ENCODE results near the gene SEL1L2. TPM values are rescaled to one million over a fixed set of nuclear protein-coding genes. Genes with fewer than 3 reads are reported as not detected.
"Not testable (repeated sequence)": the region's sequence is repeated elsewhere in the genome, so short reads cannot be mapped to it uniquely, and the experiment has no call there.

Gene SEL1L2, protein sequence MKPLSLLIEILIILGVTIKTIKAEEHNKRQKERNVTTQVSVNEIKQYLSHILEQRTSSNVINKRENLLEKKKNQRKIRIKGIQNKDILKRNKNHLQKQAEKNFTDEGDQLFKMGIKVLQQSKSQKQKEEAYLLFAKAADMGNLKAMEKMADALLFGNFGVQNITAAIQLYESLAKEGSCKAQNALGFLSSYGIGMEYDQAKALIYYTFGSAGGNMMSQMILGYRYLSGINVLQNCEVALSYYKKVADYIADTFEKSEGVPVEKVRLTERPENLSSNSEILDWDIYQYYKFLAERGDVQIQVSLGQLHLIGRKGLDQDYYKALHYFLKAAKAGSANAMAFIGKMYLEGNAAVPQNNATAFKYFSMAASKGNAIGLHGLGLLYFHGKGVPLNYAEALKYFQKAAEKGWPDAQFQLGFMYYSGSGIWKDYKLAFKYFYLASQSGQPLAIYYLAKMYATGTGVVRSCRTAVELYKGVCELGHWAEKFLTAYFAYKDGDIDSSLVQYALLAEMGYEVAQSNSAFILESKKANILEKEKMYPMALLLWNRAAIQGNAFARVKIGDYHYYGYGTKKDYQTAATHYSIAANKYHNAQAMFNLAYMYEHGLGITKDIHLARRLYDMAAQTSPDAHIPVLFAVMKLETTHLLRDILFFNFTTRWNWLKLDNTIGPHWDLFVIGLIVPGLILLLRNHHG
- not detected in 2 replicates for total RNA-seq (2014; rRNA removed; shearing (Covaris generic); ENCODE audit: low replicate concordance)

DNA sequence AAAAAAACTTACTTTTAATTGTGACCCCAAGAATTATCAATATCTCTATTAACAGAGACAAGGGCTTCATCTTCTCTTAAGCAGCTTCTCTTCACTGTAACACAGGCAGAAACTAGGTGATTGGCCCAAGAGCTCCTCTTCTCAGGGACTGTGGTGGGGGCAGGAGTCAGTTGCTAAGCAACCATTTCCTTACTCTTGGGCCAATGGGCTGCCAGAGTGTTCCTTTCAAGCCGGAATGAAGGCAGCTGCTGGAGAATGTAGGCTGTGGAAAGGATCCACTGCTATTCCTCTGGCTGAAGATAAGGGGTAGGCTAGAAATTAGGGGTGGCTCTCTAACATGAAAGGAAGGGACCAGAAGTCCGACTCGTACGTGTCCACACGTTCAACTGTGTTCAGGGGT is at the start of gene SEL1L2:
Gene SEL1L2, minus strand, starts transcription at position 150 of the 400 bp plus-strand sequence. Its CDS starts 80 bp downstream, at position 70.
- no peak for DNase-seq (ENCODE audit: low read depth)
- in situ Hi-C loops (cut with HindIII; ENCODE audit: low pct_unique_long_range_greater_than_20kb, low sequenced_read_pairs), result no loop called here

DNA sequence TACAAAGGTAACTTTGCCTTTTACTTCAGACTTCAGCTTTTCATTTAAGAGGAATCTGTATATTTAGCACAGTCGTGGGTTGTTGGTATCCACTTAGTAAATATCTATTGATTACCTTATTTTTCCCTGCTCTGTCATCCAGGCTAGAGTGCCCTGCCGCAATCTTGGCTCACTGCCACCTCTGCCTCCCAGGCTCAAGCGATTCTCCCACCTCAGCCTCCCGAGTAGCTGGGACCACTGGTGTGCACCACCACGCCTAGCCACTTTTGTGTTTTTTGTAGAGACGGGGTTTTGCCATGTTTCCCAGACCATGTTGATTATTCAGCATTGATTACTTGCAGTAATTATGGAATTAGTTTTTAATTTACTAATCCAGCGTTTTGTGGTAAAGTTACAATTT is 46.2 kb upstream of the SEL1L2 start:
- DNase-seq (ENCODE audit: low read depth), result no peak
- in situ Hi-C loops (cut with HindIII; ENCODE audit: low pct_unique_long_range_greater_than_20kb, low sequenced_read_pairs), result no loop called here

DNA sequence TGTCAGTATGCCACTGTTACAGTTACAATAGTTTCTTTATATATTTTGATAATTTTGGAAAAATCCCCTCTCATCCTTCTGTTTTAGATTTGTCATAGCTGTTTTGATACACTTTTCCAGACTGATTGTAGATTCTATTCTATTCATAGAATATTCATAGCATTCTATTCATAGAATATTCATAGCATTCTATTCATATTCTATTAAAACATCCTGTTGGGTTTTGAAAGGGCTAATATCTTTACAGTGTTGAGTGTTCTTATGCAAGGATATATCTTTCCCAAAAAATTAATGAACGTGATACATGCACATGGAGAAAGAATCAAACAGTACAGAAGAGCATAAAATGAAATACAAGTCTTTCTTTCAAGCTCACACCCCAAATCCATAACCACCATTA is 42.9 kb upstream of the SEL1L2 start:
- in situ Hi-C loops (cut with HindIII; ENCODE audit: low pct_unique_long_range_greater_than_20kb, low sequenced_read_pairs), result no loop called here
- DNase-seq (ENCODE audit: low read depth), result no peak

DNA sequence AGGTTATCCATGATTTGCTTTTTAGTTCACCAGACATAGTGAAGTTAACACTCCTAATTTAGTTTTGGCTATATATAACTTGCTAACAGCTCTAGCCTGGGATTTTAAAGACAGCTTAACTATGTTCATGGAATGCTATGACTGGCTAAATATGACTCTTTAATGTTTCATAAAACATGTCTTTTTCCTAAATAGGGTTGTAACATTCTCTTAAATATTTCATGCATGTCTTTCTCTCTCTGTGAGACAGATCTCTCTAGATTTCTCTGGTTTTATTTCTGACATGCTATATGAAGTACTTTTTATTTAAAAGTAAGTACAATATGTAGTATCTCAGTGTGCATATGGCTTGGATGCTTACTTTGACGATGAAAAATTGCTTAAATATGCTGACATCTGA is 40.6 kb upstream of the SEL1L2 start:
- DNase-seq (ENCODE audit: low read depth), result no peak
- in situ Hi-C loops (cut with HindIII; ENCODE audit: low pct_unique_long_range_greater_than_20kb, low sequenced_read_pairs), result no loop called here

DNA sequence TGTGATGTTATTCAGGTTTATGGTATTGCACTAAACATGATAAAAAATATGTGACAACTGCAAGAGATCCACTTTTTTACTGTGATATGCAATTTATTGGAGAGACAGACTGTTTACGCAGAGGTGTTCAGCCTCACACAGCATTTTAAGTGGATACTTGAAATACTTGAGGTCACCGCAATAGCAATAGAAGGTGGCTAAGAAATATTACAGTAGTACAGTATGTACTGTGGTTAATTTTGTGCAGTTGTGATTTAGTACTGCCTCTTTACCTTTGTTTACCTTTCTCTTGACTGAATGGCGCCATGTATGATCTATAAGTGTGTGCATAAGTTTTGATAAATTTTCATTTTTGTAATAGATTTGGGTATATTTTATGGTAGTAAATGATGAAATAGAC is 22.3 kb upstream of the SEL1L2 start:
- DNase-seq (ENCODE audit: low read depth), result no peak
- in situ Hi-C loops (cut with HindIII; ENCODE audit: low pct_unique_long_range_greater_than_20kb, low sequenced_read_pairs), result no loop called here

DNA sequence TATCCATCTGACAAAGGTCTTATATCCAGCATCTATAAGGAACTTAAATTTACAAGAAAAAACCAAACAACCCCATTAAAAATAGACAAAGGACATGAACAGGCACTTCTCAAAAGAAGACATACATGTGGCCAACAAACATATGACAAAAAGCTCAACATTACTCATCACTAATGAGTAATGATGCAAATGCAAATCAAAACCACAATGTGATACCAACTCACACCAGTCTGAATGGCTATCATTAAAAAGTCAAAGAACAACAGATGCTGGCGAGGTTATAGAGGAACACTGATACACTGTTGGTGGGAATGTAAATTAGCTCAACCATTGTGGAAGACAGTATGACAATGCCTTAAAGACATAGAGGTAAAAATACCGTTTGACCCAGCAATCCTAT is 18.8 kb upstream of the SEL1L2 start:
- DNase-seq (ENCODE audit: low read depth), result no peak
- in situ Hi-C loops (cut with HindIII; ENCODE audit: low pct_unique_long_range_greater_than_20kb, low sequenced_read_pairs), result no loop called here

DNA sequence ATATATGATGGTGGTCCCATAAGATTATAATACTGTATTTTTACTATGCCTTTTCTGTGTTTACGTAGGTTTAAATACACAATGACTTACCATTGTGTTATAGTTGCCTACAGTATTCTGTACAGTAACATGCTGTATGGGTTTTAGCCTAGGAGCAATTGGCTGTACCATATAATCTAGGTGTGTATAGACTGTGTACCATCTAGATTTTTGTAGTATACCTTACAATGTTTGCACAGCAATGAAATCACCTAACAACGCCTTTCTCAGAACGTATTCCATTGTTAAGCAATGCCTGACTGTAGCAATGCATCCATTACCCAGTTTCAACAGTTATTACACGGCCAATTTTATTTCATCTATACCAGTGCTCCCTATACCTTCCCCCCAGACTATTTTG is 15.6 kb upstream of the SEL1L2 start:
- no peak for DNase-seq (ENCODE audit: low read depth)
- in situ Hi-C loops (cut with HindIII; ENCODE audit: low pct_unique_long_range_greater_than_20kb, low sequenced_read_pairs), result no loop called here

DNA sequence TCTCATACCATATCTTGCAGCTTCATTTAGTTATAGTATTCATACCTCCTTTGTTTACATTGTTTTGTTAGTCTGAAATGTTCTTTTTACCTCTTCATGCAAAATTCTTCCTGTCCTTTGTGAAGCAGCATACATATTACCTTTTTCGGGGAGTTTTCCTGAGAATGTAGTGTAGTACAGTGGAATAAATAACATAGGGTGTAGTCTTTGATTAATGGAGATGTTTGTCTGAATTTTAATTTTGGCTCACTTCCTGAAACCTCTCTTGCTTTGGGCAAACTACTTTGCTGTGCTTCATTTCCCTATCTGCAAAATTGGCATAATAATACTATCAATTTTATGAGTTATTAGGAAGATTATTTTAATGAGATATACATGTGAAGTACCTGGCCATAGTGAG is 10.5 kb upstream of the SEL1L2 start:
- DNase-seq (ENCODE audit: low read depth), result no peak
- in situ Hi-C loops (cut with HindIII; ENCODE audit: low pct_unique_long_range_greater_than_20kb, low sequenced_read_pairs), result no loop called here

DNA sequence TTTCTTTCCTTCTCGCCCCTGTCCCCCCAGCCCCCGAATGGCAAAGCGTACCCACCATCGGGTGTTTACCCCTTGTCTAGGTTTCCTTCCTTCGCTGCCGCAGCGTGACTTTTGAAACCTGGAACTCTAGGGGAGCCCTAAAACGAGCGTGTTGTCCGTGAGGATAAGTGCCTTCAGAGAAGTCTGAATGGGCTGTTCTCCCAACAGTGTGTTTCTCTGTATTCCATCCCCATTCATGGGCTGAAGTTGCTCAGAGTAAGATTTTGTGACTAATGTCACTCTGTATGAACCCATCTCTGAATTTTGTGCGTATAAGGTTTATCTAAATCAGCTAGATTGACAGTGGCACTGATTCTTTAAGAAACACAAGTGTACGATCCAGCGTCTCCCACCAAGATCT is 5.9 kb upstream of the SEL1L2 start:
- in situ Hi-C loops (cut with HindIII; ENCODE audit: low pct_unique_long_range_greater_than_20kb, low sequenced_read_pairs), result no loop called here

DNA sequence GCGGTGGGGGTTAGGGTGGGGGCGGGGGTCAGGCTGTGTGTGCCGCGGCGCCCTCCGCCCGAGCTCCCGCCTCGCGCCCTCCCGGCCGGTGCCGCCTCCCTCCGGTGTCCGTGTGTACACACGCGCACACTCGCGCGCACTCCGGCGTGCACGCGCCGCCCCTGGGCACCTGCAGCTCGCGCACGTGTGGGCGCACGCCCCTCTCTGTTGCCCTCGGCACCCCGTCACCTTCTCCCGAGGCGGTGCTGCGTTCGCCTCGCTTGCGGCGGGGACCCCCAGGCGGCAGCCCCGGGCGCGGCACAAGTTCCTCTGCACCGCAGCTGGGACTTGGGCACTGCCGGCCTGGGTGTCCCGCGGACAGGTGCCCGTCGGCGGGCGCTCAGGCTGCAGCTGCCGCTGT is 5.4 kb upstream of the SEL1L2 start:
- in situ Hi-C loops (cut with HindIII; ENCODE audit: low pct_unique_long_range_greater_than_20kb, low sequenced_read_pairs), result no loop called here

More for the DNA sequence above, 5.9 kb upstream of the SEL1L2 start:
- no peak for DNase-seq (ENCODE audit: low read depth)

DNA sequence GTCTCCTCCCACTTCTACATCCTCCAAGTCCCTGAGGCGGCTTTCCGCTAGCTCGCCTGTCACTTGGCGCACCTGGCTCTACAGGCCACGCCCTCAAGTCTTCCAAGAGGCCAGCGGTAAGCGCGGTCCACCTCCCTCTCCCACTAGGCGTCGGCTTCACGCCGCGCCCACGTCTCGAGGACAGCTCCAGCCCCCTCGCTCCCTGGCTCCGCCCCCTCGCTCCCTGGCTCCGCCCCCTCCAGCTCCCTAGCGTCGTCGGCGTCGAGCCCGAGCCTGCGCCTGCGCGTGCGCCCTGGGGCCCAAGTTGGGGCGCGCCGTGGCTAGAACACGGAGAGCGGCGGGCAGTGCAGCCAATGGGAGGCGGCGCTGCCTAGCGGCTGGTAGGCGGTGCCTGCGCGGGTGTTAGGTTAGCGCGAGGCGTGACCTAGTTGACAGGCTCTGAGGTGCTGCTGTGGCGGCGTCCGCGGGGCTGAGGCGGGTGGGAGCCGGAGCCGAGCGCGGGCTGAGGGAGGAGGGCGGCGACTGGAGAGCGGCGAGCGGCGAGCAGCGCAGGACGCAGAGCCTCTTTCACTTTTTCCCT is 4.8 kb upstream of the SEL1L2 start, which contains the start of gene MACROD2:
Gene MACROD2, plus strand, starts transcription at position 431 of the 580 bp plus-strand sequence.
- DNase-seq (ENCODE audit: low read depth), result peak; percentile 95
- in situ Hi-C loops (cut with HindIII; ENCODE audit: low pct_unique_long_range_greater_than_20kb, low sequenced_read_pairs), result no loop called here

More for the DNA sequence above, 5.4 kb upstream of the SEL1L2 start:
- DNase-seq (ENCODE audit: low read depth), result peak; percentile 35

DNA sequence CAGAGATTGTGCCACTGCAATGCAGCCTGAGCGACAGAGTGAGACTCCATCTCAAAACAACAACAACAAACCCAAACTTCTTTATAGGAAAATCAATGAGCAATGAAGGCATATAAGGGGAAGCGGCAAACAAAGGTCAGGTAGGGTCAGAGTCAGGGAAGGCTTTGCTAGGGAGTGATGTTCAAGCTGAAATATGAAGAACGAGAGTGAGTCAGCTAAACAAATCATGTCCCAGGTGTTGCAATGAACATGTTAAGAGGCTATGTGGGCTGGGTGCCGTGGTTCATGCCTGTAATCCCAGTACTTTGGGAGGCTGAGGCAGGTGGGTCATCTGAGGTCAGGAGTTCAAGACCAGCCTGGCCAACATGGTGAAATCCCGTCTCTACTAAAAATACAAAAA is 1.5 kb upstream of the SEL1L2 start:
- DNase-seq (ENCODE audit: low read depth); in situ Hi-C loops (cut with HindIII; ENCODE audit: low pct_unique_long_range_greater_than_20kb, low sequenced_read_pairs): not testable (repeated sequence)

DNA sequence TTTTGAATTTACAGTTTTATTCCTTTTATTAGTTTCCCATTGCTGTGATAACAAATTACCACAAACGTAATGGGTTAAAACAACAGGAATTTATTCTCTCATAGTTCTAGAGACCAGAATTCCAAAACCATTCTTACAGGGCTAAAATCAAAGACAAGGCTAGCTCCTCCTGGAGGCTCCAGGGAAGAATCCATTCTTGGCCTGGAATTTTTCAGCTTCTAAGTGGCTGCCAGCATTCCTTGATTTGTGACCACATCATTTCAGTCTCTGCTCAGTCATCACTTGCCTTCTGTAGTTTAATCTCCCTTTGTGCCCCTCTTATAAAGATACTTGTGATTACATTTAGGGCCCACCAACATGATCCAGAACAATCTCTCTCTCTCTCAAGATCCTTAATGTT is 897 bp upstream of the SEL1L2 start:
- in situ Hi-C loops (cut with HindIII; ENCODE audit: low pct_unique_long_range_greater_than_20kb, low sequenced_read_pairs), result no loop called here
- DNase-seq (ENCODE audit: low read depth), result no peak

DNA sequence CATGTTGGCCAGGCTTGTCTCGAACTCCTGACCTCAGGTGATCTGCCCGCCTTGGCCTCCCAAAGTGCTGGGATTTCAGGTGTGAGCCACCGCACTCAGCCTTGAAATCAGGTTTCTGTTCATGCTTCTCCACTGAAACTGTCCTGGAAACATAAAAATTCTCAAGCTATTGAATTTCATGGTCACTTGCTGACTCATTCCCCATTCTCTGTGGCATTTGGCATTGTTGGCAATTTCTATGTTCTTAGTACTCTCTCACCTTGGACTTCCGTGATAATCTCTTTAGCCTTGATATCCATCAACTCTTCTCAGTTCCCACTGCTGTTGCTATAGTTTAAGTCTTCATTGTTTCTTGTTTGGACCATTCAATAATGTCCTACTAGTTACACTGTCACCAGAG is 6.2 kb downstream of the SEL1L2 start:
- in situ Hi-C loops (cut with HindIII; ENCODE audit: low pct_unique_long_range_greater_than_20kb, low sequenced_read_pairs), result no loop called here
- DNase-seq (ENCODE audit: low read depth), result peak; percentile 26

DNA sequence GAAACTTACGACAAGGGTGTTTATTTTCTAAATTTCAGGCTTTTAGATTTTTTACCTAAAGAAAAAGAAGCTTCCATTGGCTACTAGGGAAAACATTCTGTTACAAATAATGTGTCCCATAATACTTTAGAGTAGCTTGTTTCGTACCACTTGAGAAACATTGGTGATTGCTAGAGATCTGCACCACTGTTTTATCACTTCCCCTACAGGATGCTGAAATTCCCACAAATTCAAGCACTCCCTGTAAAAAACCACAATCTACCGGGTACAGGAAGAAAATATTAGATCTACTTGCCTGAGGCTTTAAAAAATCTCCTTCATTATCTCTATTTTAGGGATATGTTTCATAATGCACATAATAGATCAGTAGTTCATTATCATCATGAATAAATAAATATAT is 29.9 kb downstream of the SEL1L2 start:
- DNase-seq (ENCODE audit: low read depth), result no peak
- in situ Hi-C loops (cut with HindIII; ENCODE audit: low pct_unique_long_range_greater_than_20kb, low sequenced_read_pairs), result no loop called here

DNA sequence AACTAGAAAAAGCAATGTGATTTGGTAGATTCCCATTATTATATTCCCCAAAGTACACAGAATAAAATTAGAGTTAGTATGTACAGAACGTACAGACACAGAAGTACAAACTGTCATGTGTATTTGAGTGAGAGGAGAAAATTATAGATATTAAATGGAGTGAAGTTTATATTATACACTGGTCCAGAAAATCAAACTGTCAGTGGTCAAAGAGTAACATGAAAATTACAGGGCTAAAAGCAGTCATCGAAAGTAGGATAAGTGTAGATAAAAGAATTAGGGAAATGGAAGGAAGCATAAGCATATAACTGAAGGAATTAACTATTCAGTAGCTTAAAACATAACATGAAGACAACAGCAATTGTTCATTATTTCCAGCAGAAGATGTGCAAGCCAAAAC is 30.3 kb downstream of the SEL1L2 start:
- in situ Hi-C loops (cut with HindIII; ENCODE audit: low pct_unique_long_range_greater_than_20kb, low sequenced_read_pairs), result no loop called here
- no peak for DNase-seq (ENCODE audit: low read depth)

DNA sequence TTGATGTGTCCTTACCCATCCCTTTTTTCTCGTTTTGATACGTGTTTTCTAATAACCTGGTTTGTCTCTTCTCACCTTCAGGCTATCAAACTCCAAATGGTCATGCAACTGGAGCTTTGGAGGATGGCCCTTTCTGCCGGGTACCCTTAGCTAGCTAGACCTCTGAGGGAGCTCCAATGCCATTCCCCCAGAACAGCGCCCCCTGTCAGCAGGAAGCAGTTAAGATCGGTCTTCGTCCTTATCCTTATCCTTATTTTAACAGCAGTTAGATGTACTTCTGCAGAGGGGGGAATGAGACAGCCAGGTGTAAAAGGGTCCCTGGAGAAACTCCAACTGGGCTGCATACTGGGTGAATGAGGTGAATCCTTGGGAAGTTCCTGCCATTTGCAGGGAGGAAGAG is 37.2 kb downstream of the SEL1L2 start:
- in situ Hi-C loops (cut with HindIII; ENCODE audit: low pct_unique_long_range_greater_than_20kb, low sequenced_read_pairs), result no loop called here
- no peak for DNase-seq (ENCODE audit: low read depth)

DNA sequence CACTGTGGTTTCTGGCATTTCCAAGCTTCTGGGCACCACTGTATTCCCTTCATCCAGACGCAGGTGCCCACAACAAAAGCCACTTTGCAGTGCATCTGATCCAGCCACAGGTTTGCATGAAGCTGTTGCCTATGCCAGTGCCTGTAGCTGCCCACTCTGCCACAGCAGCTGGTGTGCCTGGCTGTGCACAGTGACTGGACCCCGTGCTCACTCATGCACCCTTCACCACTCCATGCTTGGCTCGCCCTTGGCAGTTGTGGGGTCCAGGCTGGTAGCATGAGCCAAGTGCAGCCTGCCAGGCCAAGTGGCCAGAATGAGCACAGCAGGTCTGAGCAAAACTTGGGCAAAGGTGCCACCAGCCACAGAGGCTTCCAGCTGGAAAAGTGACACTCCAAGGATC is 42.7 kb downstream of the SEL1L2 start:
- in situ Hi-C loops (cut with HindIII; ENCODE audit: low pct_unique_long_range_greater_than_20kb, low sequenced_read_pairs), result no loop called here
- DNase-seq (ENCODE audit: low read depth), result no peak

DNA sequence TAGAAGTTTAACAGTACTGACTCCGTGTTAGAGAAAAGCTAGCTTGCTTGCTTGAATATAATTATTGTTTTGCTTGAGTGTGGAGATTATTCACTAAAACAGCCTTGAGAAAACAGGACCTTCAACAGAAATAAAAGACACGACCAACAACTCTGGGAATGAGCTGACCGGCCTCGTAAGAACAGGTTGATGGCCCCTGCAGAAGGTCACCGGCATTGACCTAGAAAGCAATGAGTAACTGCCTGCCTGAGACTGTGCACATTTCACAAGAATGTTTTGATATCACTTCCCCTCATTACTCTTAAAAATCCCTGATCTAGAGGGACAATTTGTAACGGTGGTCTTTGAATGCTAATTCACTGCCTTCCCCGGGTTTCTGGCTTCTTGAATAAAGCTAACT is 49.4 kb downstream of the SEL1L2 start:
- in situ Hi-C loops (cut with HindIII; ENCODE audit: low pct_unique_long_range_greater_than_20kb, low sequenced_read_pairs), result no loop called here

More for the DNA sequence above, 49.4 kb downstream of the SEL1L2 start:
- no peak for DNase-seq (ENCODE audit: low read depth)
